SU-DHL-6 (cell line): ENCODE results near the gene MIER2.

ENCODE experiments used
- CTCF ChIP-seq: fragments of 200-600 bp; sonication (generic); IDR thresholded peaks from one replicate; pipeline ENCODE4 v1.5.1; 2017; ENCODE audit warnings: antibody characterized with exemption, mild to moderate bottlenecking, low read length, moderate library complexity; ENCODE audit not compliant: insufficient read depth, poor library complexity, severe bottlenecking
- EZH2phosphoT487 ChIP-seq: fragments of 200-600 bp; sonication (generic), shearing (Covaris generic); conservative IDR thresholded peaks from 2 replicates; pipeline ENCODE4 v1.6.1; 2018; ENCODE audit warnings: mild to moderate bottlenecking, antibody characterized with exemption, low read length, moderate library complexity, mixed read lengths

- TF ChIP-seq CTCF (no peak), EZH2phosphoT487 (no peak)
Observed at GRCh38 chr19:305240-306150, 39.1 kb downstream of the MIER2 start.
